22Rv1 (cell line): Measurements from ENCODE around the gene MLF2.

Experiments used
- H3K27ac ChIP-seq: fragments of 450-650 bp; 2 replicates; pipeline ENCODE4 v1.5.1; 2017
- ZFX ChIP-seq: fragments of 450-650 bp; IDR thresholded peaks from 2 replicates; pipeline ENCODE4 v1.6.1; 2017; ENCODE audit warnings: antibody characterized with exemption, borderline replicate concordance
- TF ChIP-seq, protein P1 (sequence below): fragments of 450-650 bp; IDR thresholded peaks from 2 replicates; pipeline ENCODE4 v1.5.1; 2017; ENCODE audit warnings: mild to moderate bottlenecking

MLF2 gene

DNA sequence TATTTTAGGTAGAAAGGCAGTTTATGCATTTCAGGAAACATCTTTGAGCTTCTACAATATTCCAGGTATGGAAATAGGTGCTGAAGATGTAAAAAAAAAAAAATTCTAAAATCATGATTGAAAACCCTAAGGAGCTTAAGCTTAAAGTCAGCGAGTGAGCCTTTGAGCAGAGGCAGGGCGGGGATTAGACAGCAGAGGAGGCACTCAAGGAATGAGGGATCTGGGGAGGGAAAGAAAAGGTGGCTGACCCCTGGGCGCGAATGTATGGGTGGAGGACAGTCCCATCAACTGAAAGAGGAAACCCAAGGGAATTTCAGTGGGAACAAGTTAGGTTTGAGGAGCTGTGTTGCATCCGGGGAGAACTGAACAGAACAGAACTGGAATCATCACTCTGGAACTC, 6.8 kb upstream of the MLF2 start:
- no peak overlapping the region for H3K27ac ChIP-seq
- TF ChIP-seq ZFX: no peak
- TF ChIP-seq, protein P1, sequence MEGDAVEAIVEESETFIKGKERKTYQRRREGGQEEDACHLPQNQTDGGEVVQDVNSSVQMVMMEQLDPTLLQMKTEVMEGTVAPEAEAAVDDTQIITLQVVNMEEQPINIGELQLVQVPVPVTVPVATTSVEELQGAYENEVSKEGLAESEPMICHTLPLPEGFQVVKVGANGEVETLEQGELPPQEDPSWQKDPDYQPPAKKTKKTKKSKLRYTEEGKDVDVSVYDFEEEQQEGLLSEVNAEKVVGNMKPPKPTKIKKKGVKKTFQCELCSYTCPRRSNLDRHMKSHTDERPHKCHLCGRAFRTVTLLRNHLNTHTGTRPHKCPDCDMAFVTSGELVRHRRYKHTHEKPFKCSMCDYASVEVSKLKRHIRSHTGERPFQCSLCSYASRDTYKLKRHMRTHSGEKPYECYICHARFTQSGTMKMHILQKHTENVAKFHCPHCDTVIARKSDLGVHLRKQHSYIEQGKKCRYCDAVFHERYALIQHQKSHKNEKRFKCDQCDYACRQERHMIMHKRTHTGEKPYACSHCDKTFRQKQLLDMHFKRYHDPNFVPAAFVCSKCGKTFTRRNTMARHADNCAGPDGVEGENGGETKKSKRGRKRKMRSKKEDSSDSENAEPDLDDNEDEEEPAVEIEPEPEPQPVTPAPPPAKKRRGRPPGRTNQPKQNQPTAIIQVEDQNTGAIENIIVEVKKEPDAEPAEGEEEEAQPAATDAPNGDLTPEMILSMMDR: no peak

- no peak for TF ChIP-seq ZFX
- TF ChIP-seq, protein P1: no peak
- H3K27ac ChIP-seq: no peak overlapping the region
These were observed 5.7 kb upstream of the MLF2 start for GRCh38 chr12:6758506-6759095.

DNA sequence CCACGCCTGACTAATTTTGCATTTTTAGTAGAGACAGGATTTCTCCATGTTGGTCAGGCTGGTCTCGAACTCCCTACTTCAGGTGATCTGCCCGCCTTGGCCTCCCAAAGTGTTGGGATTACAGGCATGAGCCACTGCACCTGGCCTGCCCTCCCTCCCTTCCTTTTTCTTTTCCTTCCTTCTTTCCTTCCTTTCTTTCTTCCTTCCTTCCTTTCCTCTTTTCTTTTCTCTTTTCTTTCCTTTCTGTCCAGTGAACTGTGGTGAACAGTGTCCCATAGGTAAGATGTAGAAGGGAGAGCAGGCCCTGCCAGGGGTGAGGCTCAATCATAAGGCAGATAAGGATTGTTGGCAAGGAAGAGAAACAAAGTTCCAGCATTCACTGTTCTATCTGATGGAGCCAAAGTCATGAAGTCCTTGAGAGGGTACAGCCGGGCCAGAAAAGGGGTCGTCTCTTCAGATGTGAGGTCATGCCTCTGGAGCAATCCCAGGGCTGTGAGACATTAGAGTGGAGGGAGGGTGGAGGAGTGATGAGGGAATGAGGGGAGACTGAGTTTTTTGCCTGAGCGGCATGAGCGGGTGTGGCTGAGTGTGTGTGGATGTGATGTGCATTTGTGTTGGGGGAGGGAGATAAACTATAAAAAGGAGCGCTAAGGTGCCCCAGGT, 4.2 kb upstream of the MLF2 start:
- no peak overlapping the region; the same call in 1 of the 2 replicates for H3K27ac ChIP-seq
- TF ChIP-seq ZFX: no peak
- TF ChIP-seq, protein P1: no peak

- peak overlapping the region; percentile 97 for H3K27ac ChIP-seq
These were observed 1.5 kb upstream of the MLF2 start for GRCh38 chr12:6754411-6754810.

GRCh38 chr12:6753772-6754356, 923 bp upstream of the MLF2 start:
- peak overlapping the region; percentile 97 for H3K27ac ChIP-seq
- TF ChIP-seq, protein P1: peak; percentile 99
- no peak for TF ChIP-seq ZFX

More at GRCh38 chr12:6754411-6754810, 1.5 kb upstream of the MLF2 start:
- no peak for TF ChIP-seq ZFX
- TF ChIP-seq, protein P1: no peak

DNA sequence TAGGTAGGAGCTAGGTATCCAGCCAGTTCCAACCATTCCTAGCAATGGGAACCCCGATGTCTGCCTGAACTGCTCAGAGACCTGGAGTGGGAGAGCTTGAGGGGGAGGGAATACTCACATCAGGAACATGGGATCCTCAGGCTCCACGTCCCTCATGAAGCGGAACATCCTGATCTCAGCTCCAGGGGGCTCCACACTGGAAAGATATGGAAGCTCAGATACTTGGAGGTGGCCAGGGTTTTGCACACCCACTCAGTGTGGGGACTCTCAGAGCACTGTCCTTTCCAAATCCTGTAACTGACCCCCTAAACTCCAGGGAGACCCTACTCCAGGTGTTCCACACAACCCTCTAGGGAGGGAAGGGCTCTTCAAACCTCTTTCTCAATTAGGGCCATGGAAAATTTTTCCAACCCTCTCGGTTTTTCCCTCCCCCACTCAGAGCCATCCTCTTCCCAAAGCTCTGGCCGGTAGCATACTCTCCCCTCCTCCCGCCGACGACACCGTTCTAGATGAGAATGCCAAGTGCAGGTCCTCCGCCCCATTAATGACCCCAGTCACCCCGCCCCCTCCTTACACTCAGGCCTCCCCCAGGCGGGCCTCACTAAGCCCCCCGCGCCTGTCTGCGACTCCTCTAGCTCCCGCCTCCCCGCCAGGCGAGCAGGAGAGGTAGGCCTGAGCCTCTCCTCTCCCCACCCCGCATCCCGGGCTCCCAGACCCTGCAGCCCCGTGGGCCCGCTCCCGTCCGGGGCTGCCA, 597 bp downstream of the MLF2 start:
- TF ChIP-seq ZFX: no peak
- TF ChIP-seq, protein P1: peak; percentile 40
- peak overlapping the region; percentile 97 for H3K27ac ChIP-seq
